ENCODE measurements around the gene ARL5A.

Gene ARL5A

GRCh38 chr2:151789055-151789834, 39.0 kb downstream of the ARL5A start:
- no peak overlapping the region for H3K27ac ChIP-seq
- TF ChIP-seq ZFX (IDR thresholded peaks at IDR 0.05; ENCODE audit: borderline replicate concordance) = no peak
- TF ChIP-seq, protein P1, sequence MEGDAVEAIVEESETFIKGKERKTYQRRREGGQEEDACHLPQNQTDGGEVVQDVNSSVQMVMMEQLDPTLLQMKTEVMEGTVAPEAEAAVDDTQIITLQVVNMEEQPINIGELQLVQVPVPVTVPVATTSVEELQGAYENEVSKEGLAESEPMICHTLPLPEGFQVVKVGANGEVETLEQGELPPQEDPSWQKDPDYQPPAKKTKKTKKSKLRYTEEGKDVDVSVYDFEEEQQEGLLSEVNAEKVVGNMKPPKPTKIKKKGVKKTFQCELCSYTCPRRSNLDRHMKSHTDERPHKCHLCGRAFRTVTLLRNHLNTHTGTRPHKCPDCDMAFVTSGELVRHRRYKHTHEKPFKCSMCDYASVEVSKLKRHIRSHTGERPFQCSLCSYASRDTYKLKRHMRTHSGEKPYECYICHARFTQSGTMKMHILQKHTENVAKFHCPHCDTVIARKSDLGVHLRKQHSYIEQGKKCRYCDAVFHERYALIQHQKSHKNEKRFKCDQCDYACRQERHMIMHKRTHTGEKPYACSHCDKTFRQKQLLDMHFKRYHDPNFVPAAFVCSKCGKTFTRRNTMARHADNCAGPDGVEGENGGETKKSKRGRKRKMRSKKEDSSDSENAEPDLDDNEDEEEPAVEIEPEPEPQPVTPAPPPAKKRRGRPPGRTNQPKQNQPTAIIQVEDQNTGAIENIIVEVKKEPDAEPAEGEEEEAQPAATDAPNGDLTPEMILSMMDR (IDR thresholded peaks at IDR 0.05) = no peak

GRCh38 chr2:151786483-151786882, 41.7 kb downstream of the ARL5A start:
- TF ChIP-seq ZFX (IDR thresholded peaks at IDR 0.05; ENCODE audit: borderline replicate concordance) = no peak
- TF ChIP-seq, protein P1 (IDR thresholded peaks at IDR 0.05) = no peak
- H3K27ac ChIP-seq = no peak overlapping the region

DNA sequence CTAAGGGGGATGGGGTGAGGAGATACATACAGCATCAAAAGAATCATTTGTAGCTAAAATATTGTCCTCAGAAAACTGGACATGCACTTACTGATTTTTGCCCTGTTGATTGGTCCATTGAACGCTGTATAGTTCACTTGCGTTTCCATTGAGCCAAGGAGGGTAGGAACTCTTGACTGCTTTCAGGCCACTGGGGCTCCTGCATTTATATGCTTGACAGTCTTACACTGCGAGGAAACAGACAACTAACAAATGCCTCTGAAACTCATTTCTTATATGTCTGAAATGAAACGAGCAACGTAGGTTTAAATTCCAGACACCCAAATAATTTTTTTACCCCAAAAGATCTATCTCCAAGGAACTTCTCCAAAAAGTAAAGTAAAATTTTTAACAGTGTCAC, 42.1 kb downstream of the ARL5A start:
- no peak overlapping the region for H3K27ac ChIP-seq
- no peak for TF ChIP-seq ZFX (IDR thresholded peaks at IDR 0.05; ENCODE audit: borderline replicate concordance)
- TF ChIP-seq, protein P1 (IDR thresholded peaks at IDR 0.05) = no peak

GRCh38 chr2:151783133-151783520, 45.1 kb downstream of the ARL5A start:
- H3K27ac ChIP-seq = no peak overlapping the region
- TF ChIP-seq ZFX (IDR thresholded peaks at IDR 0.05; ENCODE audit: borderline replicate concordance) = no peak
- TF ChIP-seq, protein P1 (IDR thresholded peaks at IDR 0.05) = no peak

GRCh38 chr2:151782378-151783132, 45.7 kb downstream of the ARL5A start:
- no peak overlapping the region for H3K27ac ChIP-seq
- TF ChIP-seq, protein P1 (IDR thresholded peaks at IDR 0.05) = no peak

DNA sequence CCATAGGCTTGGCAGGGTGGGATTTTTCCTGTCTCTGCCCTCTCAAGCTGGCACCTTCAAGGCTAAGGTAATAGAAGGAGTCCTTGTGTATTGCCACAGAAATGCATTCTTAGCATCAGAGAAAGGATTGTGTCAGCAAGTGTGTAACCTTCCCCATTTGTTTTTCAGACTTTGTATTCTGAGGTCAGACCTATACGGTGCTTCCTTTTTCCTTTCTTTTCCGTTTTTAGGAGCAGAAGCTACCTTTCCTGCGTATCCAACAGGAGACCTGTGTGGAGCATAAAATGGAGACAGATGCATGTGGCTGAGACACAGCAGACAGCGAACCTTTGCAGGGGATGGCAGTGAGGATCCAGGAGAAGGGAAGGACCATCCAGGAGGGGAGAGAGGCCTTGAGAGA, 46.6 kb downstream of the ARL5A start:
- H3K27ac ChIP-seq = no peak overlapping the region
- TF ChIP-seq, protein P1 (IDR thresholded peaks at IDR 0.05) = no peak
- TF ChIP-seq ZFX (IDR thresholded peaks at IDR 0.05; ENCODE audit: borderline replicate concordance) = no peak

GRCh38 chr2:151780938-151781337, 47.3 kb downstream of the ARL5A start:
- no peak overlapping the region for H3K27ac ChIP-seq
- TF ChIP-seq ZFX (IDR thresholded peaks at IDR 0.05; ENCODE audit: borderline replicate concordance) = no peak
- TF ChIP-seq, protein P1 (IDR thresholded peaks at IDR 0.05) = no peak

Measured in 22Rv1 (cell line).